ENCODE measurements around the gene MRO.
A peak's percentile ranks its signal among the peaks of the same experiment; 100 is the strongest.

MRO gene

GRCh38 chr18:50819728-50820378, at the start of gene MRO:
Gene MRO (minus strand): TSS chr18:50820016. CDS start chr18:50809400, 10,616 bp downstream.
- peak; percentile 83 for DNase-seq (ENCODE audit: low spot score)

- DNase-seq (ENCODE audit: low spot score) = no peak
Measured at GRCh38 chr18:50869150-50869549, 49.3 kb upstream of the MRO start.

DNA sequence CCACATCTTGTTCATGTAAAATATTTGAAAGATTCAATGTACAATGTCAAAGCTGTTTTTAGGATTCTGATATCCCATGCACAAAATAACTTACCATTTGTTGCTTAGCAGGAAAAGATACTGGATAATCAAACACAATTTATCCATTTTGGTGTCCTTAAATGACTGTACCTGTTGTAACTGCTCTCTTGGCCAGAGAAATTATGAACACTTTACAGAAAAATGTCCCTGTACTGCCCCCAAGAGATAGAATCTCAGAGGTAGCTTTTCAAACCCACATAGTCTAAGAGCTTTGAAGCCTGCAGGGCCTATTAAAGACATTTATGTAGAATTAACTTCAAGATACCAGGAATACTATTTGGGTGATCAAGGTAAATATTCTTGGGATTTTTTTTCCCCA, 46.9 kb upstream of the MRO start:
- DNase-seq (ENCODE audit: low spot score) = no peak

GRCh38 chr18:50863840-50864375, 44.1 kb upstream of the MRO start:
- DNase-seq (ENCODE audit: low spot score) = no peak

DNA sequence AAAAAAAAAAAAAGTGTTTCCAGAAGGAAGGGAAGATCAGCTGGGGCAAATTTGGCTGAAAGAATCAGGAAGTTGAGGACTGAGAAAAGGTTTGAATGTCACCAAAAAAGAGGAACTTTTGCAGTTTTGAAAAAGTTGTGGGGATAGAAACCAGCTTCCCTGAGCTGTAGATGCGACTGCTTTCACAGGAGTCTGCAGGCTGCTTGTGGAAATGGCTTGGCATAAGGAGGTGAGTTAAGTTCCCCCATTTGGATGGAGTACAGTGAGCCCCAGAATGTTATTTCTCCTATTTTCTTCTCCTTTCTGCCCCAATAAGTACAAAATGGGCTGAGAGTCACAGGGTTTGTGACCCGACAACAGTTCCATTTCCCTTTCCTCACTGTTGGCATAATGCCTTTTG, 42.6 kb upstream of the MRO start:
- no peak for DNase-seq (ENCODE audit: low spot score)

DNA sequence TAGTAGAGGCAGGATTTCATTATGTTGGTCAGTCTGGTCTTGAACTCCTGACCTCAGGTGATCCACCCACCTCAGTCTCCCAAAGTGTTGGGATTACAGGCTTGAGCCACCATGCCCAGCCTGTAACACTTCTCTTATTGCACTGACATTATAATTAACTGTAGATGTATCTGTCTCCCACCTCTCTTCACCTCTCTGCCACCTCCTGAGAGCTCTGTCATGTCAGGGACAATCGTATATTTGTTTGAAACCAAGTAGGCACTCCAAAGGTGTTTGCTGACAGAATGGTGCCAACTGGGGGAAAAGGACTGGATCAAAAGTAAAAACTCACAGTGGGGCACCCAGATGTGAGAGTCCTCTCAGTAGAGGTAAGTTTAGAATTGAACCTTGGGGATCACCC, 41.8 kb upstream of the MRO start:
- no peak for DNase-seq (ENCODE audit: low spot score)

- no peak for DNase-seq (ENCODE audit: low spot score)
Measured at GRCh38 chr18:50859793-50860555, 40.2 kb upstream of the MRO start.

- no peak for DNase-seq (ENCODE audit: low spot score)
Measured at GRCh38 chr18:50857694-50858093, 37.9 kb upstream of the MRO start.

DNA sequence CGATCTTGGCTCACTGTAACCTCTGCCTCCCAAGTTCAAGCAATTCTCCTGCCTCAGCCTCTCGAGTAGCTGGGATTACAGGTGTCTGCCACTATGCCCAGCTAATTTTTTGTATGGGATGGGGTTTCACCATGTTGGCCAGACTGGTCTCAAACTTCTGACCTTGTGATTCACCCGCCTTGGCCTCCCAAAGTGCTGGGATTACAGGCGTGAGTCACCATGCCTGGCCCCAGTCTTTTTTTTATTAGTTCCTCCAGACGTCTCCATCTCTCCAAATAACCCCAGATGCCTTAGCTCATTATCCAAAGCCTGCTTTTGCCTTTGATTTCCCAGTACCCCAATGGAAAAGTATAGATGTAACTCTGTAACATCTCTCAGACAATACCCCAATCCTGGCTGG, 37.4 kb upstream of the MRO start:
- peak; percentile 18 for DNase-seq (ENCODE audit: low spot score)

DNA sequence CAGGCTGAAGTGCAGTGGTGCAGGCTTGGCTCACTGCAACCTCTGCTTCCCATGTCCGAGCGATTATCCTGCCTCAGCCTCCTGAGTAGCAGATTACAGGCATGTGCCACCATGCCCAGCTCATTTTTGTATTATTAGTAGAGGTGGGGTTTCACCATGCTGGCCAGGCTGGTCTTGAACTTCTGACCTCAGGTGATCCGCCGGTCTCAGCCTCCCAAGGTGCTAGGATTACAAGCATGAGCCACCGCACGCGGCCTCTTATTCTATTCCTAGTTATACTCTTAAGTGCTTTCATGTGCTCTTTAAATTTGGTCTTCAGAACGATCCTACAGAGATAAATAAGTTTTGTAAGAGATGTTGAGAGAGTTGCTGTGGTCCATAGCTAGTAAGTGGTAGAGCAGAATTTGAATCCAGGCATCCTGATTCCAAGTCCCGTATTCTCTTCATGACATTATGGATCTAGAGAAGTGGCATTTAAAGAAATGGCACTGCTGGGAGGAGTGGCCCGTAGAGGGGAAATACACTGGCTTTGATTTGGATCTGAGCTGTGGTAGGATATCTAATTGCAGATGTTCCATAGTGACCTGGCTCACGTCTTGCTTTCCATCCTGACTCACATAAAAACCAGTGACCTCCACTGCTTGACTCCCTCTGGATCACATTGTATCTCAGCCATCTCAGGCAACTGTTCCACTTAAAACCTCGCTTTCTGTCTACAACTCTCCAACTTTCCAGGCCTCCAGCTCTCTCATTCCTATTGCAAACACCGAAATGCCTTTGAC, 36.4 kb upstream of the MRO start:
- DNase-seq (ENCODE audit: low spot score) = no peak

DNA sequence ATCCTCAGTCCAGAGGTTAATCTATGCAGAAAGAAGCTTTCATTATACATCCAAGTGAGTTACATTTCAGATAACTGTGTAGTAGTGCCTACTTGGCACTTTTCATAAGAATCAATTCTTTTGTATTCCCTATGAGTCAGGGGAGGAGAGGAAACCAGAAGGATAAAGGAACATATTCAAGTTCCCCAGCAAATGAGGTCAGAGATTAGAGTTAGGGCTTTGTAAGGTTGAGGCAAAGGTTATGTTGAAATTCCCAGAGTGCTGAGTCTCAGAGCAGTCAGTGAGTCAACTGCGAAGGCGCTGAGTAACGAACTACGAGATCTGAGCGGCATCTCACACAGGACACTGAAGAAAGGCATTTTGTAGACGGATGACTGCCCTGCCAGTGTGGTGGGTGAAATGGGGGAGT, 34.1 kb upstream of the MRO start:
- DNase-seq (ENCODE audit: low spot score) = no peak

GRCh38 chr18:50850307-50851065, 30.7 kb upstream of the MRO start:
- no peak for DNase-seq (ENCODE audit: low spot score)

GRCh38 chr18:50849419-50849821, 29.6 kb upstream of the MRO start:
- DNase-seq (ENCODE audit: low spot score) = no peak

- no peak for DNase-seq (ENCODE audit: low spot score)
Measured at GRCh38 chr18:50848991-50849390, 29.2 kb upstream of the MRO start.

DNA sequence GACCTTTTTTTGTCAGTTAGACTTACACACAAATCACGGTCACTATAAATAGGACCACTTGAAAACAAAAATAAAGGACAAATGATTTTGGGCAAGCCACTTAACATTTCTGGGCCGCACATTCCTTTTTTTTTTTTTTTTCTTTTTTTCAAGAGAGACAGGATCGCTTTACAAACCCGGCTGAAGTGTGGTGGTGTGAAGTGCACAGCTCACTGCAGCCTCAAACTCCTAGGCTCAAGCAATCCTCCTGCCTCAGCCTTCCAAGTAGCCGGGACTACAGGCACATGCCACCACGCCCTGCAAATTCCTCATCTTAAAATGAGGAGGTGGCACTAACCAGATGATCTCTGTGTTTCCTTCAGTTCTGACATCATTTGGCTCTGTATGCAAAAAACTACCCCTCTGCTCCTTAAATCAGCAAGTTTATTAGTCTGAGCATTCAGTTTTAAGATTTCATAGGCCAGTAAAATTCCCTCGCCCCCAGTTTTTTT, 28.3 kb upstream of the MRO start:
- no peak for DNase-seq (ENCODE audit: low spot score)

DNA sequence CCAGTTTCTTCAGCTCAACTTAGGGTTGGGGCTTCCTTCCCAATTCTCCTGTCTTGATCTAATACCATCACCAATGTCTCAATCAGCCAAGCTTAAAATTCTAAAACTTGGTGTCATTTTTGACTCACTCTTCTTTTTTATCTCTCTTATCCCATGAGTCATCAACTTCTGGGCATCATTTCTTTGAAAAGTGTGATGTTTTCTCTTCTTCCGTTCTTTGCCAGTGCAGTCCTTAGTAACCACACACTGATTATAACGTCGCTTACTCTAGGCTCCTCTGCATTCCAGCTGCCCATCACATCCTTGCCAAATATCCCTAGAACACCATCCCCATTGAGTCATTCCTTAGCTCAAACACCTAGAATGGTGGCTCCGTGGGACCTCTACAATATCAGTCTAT, 27.4 kb upstream of the MRO start:
- peak; percentile 14 for DNase-seq (ENCODE audit: low spot score)

- no peak for DNase-seq (ENCODE audit: low spot score)
Measured at GRCh38 chr18:50844960-50845359, 25.1 kb upstream of the MRO start.

- DNase-seq (ENCODE audit: low spot score) = no peak
Measured at GRCh38 chr18:50844554-50844953, 24.7 kb upstream of the MRO start.

DNA sequence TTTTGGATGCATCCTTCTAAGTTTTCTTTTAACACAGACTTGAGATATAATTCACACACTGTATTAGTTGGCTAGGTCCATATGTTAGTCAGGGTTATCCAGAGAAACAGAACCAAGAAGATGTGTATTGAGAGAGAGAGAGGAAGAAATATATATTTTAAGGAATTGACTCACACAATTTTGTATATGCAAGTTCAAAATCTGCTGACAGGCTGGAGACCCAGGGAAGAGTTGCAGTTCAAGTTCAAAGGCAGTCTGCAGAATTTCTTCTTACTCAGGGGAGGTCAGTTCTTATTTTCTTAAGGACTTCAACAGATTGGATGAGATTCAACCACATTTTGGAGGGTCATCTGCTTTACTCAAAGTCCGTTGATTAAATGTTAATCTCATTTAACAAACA, 23.0 kb upstream of the MRO start:
- DNase-seq (ENCODE audit: low spot score) = no peak

GRCh38 chr18:50839996-50840395, 20.2 kb upstream of the MRO start:
- no peak for DNase-seq (ENCODE audit: low spot score)

GRCh38 chr18:50839341-50839740, 19.5 kb upstream of the MRO start:
- no peak for DNase-seq (ENCODE audit: low spot score)

GRCh38 chr18:50836521-50836957, 16.7 kb upstream of the MRO start:
- peak; percentile 26 for DNase-seq (ENCODE audit: low spot score)

Measured in AG08395 (cell line).